Liver (tissue), 9 donors: ENCODE measurements around the gene RYR3. TPM values are rescaled to one million over a fixed set of nuclear protein-coding genes. Genes with fewer than 3 reads are reported as not detected.

ENCODE experiments used
- DNase-seq: peaks from one replicate; pipeline ENCODE4 v3.0.0-alpha.2; 2017; ENCODE audit warnings: low spot score
- H3K27ac ChIP-seq, 2 donors: one replicate each; pipeline ENCODE4 v1.7.0; 2013; ENCODE audit warnings: inconsistent platforms in 2 of 2, low read length in 2 of 2, control low read depth in 1 of 2, low read depth in 1 of 2, mild to moderate bottlenecking in 1 of 2
- H3K27me3 ChIP-seq, 4 donors: one replicate each; pipeline versions ENCODE4 v1.6.1 to v1.7.0; 2013; ENCODE audit warnings: low read length in 3 of 4, inconsistent platforms in 1 of 4, mild to moderate bottlenecking in 1 of 4, moderate library complexity in 1 of 4; ENCODE audit not compliant: control insufficient read depth in 4 of 4, insufficient read depth in 4 of 4
- H3K36me3 ChIP-seq, 4 donors: one replicate each; pipeline versions ENCODE4 v1.6.1 to v1.7.0; 2013; ENCODE audit warnings: low read length in 3 of 4, mild to moderate bottlenecking in 3 of 4, low read depth in 1 of 4, moderate library complexity in 1 of 4; ENCODE audit not compliant: control insufficient read depth in 4 of 4, insufficient read depth in 3 of 4
- H3K4me1 ChIP-seq, 4 donors: one replicate each; pipeline versions ENCODE4 v1.6.1 to v1.7.0; 2013; ENCODE audit warnings: low read length in 3 of 4, mild to moderate bottlenecking in 3 of 4, moderate library complexity in 1 of 4; ENCODE audit not compliant: control insufficient read depth in 4 of 4, insufficient read depth in 4 of 4
- H3K4me3 ChIP-seq, 3 donors: one replicate each; pipeline versions ENCODE4 v1.6.1 to v1.7.0; 2013; ENCODE audit warnings: low read length in 3 of 3, control low read depth in 1 of 3, low read depth in 1 of 3, mild to moderate bottlenecking in 1 of 3
- H3K9ac ChIP-seq, 2 donors: one replicate each; pipeline ENCODE4 v1.7.0; 2013; ENCODE audit warnings: low read length in 2 of 2, mild to moderate bottlenecking in 2 of 2, moderate library complexity in 2 of 2, control low read depth in 1 of 2, low read depth in 1 of 2
- H3K9me3 ChIP-seq, 4 donors: one replicate each; pipeline versions ENCODE4 v1.6.1 to v1.7.0; 2013; ENCODE audit warnings: low read length in 3 of 4; ENCODE audit not compliant: control insufficient read depth in 4 of 4
- ATF3 ChIP-seq: IDR thresholded peaks from 2 replicates; pipeline ENCODE4 v1.6.1; 2016; ENCODE audit warnings: antibody characterized with exemption
- CTCF ChIP-seq: fragments of 150-350 bp; IDR thresholded peaks from 2 replicates; pipeline ENCODE4 v1.5.1; 2017; ENCODE audit warnings: improper control_type of control experiment, low read depth, low read length; ENCODE audit not compliant: missing input control
- EGR1 ChIP-seq, 2 donors: IDR thresholded peaks; 2 replicates each; pipeline ENCODE4 v1.6.1; 2016 to 2018; ENCODE audit warnings: antibody characterized with exemption in 2 of 2, low read depth in 2 of 2
- FOXA1 ChIP-seq: IDR thresholded peaks from 2 replicates; pipeline ENCODE4 v1.6.1; 2016; ENCODE audit warnings: antibody characterized with exemption
- FOXA2 ChIP-seq: IDR thresholded peaks from 2 replicates; pipeline ENCODE4 v1.6.1; 2016; ENCODE audit warnings: antibody characterized with exemption
- GABPA ChIP-seq, 2 donors: IDR thresholded peaks in 1 of 2; conservative IDR thresholded peaks in 1 of 2; 2 replicates each; pipeline ENCODE4 v1.6.1; 2016; ENCODE audit warnings: antibody characterized with exemption in 2 of 2, mild to moderate bottlenecking in 1 of 2, moderate library complexity in 1 of 2
- HNF4A ChIP-seq, 2 donors: conservative IDR thresholded peaks; 2 replicates each; pipeline ENCODE4 v1.6.1; 2016; ENCODE audit warnings: antibody characterized with exemption in 2 of 2, mild to moderate bottlenecking in 2 of 2
- HNF4G ChIP-seq: IDR thresholded peaks from 2 replicates; pipeline ENCODE4 v1.6.1; 2016; ENCODE audit warnings: antibody characterized with exemption
- JUND ChIP-seq, 2 donors: IDR thresholded peaks; 2 replicates each; pipeline ENCODE4 v1.6.1; 2016; ENCODE audit warnings: antibody characterized with exemption in 2 of 2
- NR2F2 ChIP-seq: IDR thresholded peaks from 2 replicates; pipeline ENCODE4 v1.6.1; 2016; ENCODE audit warnings: antibody characterized with exemption
- RAD21 ChIP-seq, 2 donors: IDR thresholded peaks; 2 replicates each; pipeline ENCODE4 v1.6.1; 2016; ENCODE audit warnings: antibody characterized with exemption in 2 of 2, mild to moderate bottlenecking in 2 of 2
- REST ChIP-seq: IDR thresholded peaks from 2 replicates; pipeline ENCODE4 v1.6.1; 2016; ENCODE audit warnings: antibody characterized with exemption, mild to moderate bottlenecking
- RXRA ChIP-seq, 2 donors: IDR thresholded peaks; 2 replicates each; pipeline ENCODE4 v1.6.1; 2017 to 2018; ENCODE audit warnings: antibody characterized with exemption in 2 of 2, mild to moderate bottlenecking in 1 of 2
- YY1 ChIP-seq: IDR thresholded peaks from 2 replicates; pipeline ENCODE4 v1.6.1; 2016; ENCODE audit warnings: antibody characterized with exemption, mild to moderate bottlenecking
- ZBTB33 ChIP-seq: IDR thresholded peaks from 2 replicates; pipeline ENCODE4 v1.6.1; 2016; ENCODE audit warnings: antibody characterized with exemption
- WGBS: extraction: QIAGEN DNeasy Blood & Tissue Kit; methylation state at CpG from one replicate; pipeline ENCODE4 v1.1.7; 2013; 5-methylcytosine and 5-hydroxymethylcytosine counted together
- polyA plus RNA-seq, 2 donors: library from polyadenylated mRNA; stranded (reverse) in 1 of 2; unstranded in 1 of 2; fragments of 200-250 nt in 1 of 2; fragments of >200 nt in 1 of 2; fragmentation: Nextera tagmentation in 1 of 2; extraction: Ambion mirVana in 1 of 2; gene quantifications; one replicate each; pipeline versions ENCODE4 v1.2.1 to v1.2.3, GENCODE V29; 2013 to 2015
- total RNA-seq, 2 donors: library from RNA; depleted of rRNA; stranded (reverse); fragments of >200 nt; gene quantifications; one replicate each; pipeline ENCODE4 v1.2.3, GENCODE V29; 2014
- donor health status: healthy.
- donor health status: healthy.
- donor health status: healthy.
- donor health status: healthy.
- donor health status: healthy.

The RYR3 gene
- total and polyA plus RNA-seq, 4 donors, result 0.01 to 1.1 (median 0.22) TPM

GRCh38 chr15:33768670-33769190, 458.0 kb downstream of the RYR3 start:
- Histone ChIP-seq H3K9me3 (no peaks in the 10 kb centered on the region), H3K27me3 (peaks cover 0 to 4% (median 0%) of the 10 kb centered on the region in 4 donors), H3K4me1 (no peaks in the 10 kb centered on the region), H3K9ac (no peak overlapping the region), H3K4me3 (no peak overlapping the region), H3K27ac (no peak overlapping the region), H3K36me3 (no peaks in the 10 kb centered on the region)
- WGBS, result 88% methylated on average over 6 of the region's 6 CpGs
- TF ChIP-seq GABPA (IDR thresholded peaks at IDR 0.05 in 1 of 2, conservative IDR thresholded peaks at IDR 0.05 in 1 of 2), result no peak
- no peak for TF ChIP-seq FOXA1
- TF ChIP-seq REST, result no peak
- TF ChIP-seq ZBTB33, result no peak
- no peak for TF ChIP-seq CTCF
- TF ChIP-seq JUND (IDR thresholded peaks at IDR 0.05), result no peak
- no peak for DNase-seq

- WGBS, result 60% methylated on average over 3 of the region's 3 CpGs
- Histone ChIP-seq H3K9me3 (no peaks in the 10 kb centered on the region), H3K9ac (no peak overlapping the region), H3K4me3 (no peak overlapping the region), H3K27ac (no peak overlapping the region), H3K36me3 (no peaks in the 10 kb centered on the region), H3K27me3 (peaks cover 0 to 7% (median 1%) of the 10 kb centered on the region in 4 donors), H3K4me1 (no peaks in the 10 kb centered on the region)
- no peak for DNase-seq
- no peak for TF ChIP-seq FOXA2
- no peak for TF ChIP-seq RAD21 (IDR thresholded peaks at IDR 0.05)
- TF ChIP-seq RXRA (IDR thresholded peaks at IDR 0.05), result no peak
- TF ChIP-seq HNF4G, result no peak
- no peak for TF ChIP-seq YY1
- no peak for TF ChIP-seq EGR1 (IDR thresholded peaks at IDR 0.05; ENCODE audit: low read depth in 2 of 2)
- TF ChIP-seq ZBTB33, result no peak
- TF ChIP-seq FOXA1, result no peak
- no peak for TF ChIP-seq ATF3
- no peak for TF ChIP-seq HNF4A (conservative IDR thresholded peaks at IDR 0.05)
- no peak for TF ChIP-seq NR2F2
Measured at GRCh38 chr15:33773969-33774368, 463.2 kb downstream of the RYR3 start.
